Dermis microvascular lymphatic vessel endothelial cell (primary cell): ENCODE data around the gene EGFL7. TPM values are rescaled to one million over a fixed set of nuclear protein-coding genes. Genes with fewer than 3 reads are reported as not detected.

ENCODE experiments used
- DNase-seq, 2 donors: peaks; one replicate each; pipeline versions ENCODE4 v3.0.0 to v3.0.0-alpha.2; 2010; ENCODE audit warnings: low read depth in 2 of 2
- total RNA-seq: library from RNA; depleted of rRNA; stranded (reverse); fragments of >200 nt; gene quantifications from 2 replicates; pipeline ENCODE4 v1.2.1, GENCODE V29; 2014

The EGFL7 gene
- total RNA-seq, 1 donor from 2014 or later, result 330 TPM

DNA sequence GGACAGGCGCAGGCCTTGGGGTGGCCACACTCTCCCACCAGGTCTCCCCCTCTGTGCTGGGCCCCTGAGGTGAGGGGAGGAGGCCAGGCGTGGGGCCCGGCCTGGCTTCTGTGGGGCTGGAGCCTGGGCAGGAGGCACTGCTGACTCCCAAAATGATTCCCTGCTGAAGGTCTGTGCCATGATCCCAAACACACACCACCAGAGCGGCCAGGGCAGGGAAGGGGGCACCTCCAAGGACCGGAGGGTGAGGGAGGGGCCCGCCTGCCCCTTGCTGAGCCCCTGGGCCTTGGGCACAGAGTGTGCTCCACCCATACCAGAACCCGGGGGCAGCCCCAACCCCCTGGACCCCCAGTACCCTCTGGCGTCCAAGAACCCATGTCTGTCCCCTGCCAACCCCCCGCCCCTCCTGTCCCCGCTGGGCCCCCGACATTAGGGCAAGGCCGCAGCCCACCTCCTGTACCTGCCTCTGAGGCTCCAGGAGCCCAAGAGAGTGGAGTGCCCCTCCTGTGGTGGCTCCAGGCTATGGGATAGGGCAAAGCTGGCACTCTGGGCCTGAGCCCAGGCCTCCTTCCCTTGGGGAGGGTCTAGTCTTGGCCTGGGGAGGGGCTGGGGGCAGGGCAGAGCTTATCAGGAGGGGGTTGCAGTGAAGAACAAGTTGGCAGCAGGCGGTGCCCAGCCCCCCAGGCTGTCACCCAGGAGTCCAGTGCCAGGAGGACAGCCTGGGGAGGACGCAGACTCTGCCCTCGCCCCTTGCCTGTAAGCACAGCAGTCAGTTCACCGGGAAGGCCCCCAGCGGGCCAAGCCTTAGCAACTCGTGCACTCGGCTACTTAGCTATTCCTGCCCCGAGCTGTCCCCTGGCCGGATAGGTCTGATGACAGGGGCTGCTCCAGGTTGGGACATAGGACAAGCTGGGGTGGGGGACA, 2.6 kb upstream of the EGFL7 start:
- DNase-seq, result no peak

DNA sequence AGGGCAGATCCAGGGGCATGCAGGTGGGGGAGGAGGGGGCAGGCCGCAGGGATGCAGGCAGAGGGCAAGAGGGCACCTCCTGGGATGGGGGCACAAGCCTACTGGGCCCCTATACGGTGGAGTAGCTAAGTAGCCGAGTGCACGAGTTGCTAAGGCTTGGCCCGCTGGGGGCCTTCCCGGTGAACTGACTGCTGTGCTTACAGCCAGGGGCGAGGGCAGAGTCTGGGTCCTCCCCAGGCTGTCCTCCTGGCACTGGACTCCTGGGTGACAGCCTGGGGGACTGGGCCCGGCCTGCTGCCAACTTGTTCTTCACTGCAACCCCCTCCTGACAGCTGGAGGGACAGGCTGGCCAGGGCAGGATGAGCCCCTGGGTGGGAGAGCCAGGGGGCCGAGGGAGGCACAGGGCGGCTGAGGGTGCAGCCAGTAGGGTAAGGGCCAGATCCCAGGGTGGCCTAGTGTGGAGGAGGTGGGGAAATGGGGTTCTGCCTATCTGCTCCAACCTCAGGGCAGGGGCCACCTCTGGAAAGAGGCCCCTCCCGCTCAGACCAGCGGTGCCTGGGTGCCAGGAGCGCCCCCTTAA, 1.7 kb upstream of the EGFL7 start:
- DNase-seq, result no peak

DNA sequence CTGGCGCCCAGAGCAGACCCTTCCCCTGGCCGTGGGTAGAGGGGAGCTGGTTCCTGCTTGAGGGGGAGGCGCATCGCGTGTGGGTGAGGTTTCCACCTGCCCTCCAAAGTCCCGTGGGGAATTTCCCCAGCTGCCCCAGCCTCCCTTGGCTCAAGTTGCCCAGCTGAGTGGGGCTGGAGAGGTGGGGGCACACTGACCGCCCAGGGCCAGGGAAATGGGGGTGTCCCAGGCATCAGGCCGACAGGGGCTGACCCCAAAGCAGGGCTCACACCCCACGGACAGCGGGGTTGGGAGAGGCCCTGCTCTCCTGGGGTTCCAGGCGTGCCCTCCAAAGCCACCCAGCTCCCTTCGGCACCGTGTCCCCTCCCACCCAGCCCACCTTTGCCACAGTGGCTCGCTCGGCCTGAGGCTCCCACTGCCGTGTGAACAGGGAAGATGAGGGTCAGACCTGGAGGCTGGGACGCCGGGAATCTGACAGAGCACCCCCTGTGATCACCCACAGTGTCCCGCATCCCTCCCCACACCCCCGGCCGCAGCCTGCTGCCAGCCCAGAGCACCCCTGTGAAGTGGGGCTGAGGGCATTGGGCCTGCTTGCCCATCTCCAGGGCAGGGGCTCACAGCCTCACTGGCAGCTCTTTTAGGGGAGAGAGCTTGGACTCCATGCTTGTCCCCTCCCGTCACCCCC, 933 bp upstream of the EGFL7 start:
- peak in 1 of 2 donors; percentile 52 for DNase-seq

DNA sequence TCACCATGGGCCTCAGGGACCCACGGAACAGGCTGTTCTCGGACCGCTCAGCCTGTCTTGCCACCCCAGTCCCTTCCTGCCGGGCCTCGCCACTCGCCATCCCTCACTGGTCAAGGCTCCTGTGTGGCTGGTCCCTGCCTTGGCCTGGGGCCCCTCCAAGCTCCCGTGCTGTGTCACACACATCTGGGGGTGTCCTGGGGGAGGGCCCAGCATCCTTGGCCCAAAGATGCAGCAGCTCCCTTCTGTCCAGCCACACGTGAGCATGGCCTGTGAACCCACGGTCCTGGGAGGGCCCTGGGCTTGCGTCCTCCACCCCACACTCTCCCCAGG, 425 bp upstream of the EGFL7 start:
- DNase-seq, result peak in 1 of 2 donors; percentile 39

DNA sequence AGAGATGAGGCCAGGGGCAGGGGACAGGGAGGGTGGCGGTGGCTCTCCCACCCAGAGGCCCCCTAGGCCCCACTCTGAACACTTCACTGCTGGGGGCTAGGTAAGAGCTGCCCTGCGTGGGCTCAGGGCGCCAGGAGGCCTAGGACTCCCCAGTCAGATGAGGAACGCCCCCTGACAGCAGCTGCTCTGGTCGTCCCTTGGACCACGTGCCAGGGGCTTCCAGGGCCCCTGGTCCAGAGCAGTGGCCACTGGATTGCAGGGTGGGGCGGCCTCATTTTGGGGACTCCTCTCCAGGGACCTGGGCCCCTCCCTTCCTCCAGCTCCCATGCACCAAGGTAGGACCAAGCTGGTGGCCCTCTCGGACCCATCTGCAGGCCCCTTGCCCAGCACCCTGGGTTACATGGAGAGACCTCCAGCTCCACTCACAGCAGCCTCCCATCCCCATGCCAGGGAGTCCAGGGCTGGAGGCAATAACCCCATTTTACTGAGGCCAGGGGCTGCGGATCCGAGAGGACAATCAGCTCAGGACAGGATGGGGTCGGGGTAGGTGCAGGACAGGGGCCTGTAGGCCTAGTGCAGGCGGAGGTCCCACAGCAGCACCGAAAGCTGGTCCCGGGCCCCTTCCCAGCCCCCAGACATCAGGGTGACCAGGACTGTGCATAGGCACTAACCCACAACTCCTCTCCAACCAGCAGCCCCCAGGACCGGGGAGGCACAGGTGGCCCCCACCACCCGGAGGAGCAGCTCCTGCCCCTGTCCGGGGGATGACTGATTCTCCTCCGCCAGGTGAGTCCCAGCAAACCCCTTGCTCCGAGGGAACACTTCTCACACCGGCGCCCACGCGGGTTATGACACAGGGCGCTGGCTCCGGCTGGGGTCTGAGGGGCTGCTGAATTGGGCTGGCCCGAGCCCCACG, 1.5 kb downstream of the EGFL7 start:
- peak in 1 of 2 donors; percentile 42 for DNase-seq

DNA sequence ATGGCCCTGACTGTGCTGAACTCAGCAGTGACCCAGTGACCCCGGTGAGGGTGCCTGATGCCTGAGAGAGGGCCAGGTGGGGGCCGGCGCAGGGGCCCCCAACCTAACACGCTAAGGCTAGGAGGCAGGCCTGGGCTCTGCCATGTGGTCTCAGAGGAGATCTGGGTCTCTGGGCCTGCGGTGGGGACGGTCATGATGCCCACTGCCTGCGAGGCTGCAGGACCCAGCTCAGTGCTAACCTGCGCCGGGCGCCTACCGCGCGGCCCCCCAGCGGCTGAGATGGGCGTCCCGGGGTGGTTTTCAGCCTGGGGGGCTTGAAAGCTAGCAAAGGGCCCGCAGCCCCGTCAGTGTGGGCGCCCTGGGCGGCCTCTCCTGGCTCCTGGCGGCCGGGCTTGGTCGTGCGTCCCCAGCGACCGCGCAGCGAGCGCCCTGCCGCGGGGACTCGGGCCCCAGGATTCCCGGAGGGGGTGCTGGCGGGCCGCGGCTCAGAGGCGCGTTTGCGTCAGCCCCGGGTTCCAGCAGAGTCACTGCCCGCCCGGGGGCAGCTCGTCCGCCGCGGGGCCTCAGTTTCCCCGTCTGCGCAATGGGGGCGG, 2.5 kb downstream of the EGFL7 start:
- peak in 1 of 2 donors; percentile 58 for DNase-seq

DNA sequence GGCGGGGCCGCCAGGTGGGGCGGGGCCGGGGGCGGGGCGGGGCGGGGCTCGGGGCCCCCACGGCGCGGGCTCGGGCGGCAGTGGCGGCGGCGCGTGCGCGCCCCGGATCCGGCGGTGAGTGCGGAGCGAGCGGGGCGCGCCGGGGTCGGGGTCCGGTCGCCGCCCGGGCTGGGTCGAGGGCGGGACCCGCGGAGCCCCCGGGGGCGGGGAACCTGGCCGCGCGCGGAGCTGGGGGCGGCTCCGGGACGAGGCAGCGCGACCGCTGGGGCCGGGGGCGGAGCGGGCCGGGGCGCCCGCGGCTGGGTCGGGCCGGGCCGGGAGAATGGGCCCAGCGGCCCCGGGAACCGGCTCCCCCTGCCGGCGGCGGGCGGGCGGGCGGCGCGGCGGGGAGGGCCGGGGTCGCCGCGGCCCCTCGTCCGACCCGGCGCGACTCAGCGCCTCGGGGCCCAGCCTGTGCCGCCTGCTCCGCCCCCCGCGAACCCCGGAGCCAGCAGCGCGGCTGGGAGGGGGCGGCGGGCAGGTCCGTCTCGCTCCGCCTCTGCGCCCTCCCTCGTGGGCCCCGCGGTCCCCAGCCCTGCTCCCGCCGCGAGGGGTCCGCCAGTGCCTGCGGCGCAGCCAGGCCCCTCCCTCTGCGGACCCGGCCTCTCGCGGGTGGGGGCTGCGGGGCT, 3.1 kb downstream of the EGFL7 start:
- DNase-seq, result peak in 1 of 2 donors; percentile 48

DNA sequence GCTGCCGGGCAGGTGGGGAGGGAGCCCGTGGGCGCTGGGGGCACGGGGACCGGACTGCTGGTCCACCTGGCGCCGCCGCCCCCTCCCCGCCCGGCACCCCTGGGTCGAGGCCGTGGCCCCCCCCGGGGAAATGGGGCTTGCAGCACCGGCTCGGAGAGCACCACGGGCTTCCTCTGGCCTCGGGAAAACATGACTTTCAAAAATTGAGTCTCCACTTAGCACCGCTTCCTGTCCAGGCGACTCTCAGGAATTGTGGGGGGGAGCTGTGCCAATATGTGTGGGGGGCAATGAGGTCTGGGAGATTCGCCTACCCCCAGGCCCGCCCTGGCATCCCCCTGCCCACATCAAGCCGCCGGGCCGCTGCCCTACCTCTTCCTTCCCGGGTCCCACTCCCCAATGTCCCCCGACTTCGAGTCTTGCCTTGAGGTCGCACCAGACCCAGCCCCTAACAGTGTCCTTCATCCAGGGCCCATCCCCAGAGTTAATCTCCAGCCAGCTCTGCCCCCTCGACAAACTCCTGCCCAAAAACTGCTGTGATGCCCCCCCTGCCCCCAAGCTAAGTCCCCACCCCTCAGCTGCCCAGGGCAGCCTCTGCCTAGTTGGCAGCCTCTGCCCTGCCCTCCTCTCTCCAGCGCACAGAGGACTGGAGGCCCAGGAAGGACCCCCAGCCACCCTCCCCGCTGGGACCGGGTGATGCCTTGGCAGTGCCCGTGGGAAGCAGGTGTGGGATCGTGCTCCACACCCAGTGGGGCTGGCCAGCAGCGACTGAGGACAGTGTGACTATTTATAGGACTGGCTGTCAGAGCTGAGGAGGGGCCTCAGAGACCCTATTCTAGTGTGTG, 3.9 kb downstream of the EGFL7 start:
- DNase-seq, result peak in 1 of 2 donors; percentile 55

DNA sequence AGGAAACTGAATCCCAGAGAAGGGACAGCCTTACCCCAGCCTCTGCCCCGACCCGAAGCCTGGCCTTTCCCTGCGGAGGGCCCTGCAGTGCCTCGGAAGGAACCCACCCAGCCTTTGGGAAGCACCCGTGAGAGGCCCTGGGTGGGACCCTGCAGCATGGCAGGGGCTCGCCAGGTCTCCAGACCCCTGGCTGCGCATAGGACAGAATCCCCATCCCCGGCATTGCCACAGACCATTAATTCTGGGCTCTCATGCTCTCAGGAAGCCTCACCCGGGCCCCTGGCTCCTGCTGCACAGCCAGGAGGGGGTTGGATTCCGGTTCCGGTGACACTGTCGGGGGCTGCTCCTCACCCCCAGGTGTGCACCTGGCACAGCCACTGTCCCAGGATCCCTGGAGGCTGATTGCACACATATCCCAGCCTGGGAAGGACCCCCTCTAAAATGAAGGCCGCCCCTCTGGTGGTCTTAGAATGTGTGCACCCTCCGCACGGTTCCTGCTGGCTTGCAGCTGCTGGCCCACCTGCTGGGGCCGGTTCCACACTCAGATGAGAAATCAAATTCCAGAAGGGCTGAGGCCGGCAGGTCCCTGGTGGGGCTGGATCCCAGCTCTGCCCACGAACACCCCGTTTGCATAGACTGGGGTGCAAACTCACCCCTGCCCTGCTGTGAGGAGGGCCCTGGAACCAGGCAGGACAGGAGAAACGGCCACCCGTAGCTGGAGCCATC, 4.7 kb downstream of the EGFL7 start:
- peak in 1 of 2 donors; percentile 28 for DNase-seq

DNA sequence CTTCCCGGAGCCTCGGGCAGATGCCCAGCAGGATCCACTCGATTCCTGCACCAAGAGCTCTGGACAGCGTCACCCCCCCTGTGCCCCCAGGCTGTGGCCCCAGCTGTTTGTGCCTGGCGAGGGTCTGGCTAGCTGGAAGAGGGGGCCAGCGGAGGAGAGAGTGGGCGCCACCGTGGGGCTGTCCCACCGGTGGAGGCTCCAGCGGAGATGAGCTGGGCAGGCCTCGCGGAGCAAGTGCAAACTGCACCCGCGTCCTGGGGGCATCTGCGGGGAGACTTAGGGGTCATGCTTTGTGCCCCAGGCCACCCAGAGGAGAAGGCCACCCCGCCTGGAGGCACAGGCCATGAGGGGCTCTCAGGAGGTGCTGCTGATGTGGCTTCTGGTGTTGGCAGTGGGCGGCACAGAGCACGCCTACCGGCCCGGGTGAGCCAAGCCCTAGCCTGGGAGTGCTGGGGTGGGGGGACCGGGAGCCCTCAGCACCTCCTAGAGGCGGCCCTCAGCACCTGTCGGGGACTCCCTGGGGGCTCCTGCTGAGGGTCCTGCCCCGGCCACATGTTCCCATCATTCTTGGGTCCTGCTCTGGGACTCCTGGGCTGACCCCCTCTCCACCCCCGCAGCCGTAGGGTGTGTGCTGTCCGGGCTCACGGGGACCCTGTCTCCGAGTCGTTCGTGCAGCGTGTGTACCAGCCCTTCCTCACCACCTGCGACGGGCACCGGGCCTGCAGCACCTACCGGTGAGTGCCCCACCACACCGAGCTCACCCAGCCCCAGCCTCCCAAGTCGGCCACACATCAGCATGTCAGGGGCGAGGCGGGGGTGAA, 5.4 kb downstream of the EGFL7 start:
- peak in 1 of 2 donors; percentile 52 for DNase-seq

DNA sequence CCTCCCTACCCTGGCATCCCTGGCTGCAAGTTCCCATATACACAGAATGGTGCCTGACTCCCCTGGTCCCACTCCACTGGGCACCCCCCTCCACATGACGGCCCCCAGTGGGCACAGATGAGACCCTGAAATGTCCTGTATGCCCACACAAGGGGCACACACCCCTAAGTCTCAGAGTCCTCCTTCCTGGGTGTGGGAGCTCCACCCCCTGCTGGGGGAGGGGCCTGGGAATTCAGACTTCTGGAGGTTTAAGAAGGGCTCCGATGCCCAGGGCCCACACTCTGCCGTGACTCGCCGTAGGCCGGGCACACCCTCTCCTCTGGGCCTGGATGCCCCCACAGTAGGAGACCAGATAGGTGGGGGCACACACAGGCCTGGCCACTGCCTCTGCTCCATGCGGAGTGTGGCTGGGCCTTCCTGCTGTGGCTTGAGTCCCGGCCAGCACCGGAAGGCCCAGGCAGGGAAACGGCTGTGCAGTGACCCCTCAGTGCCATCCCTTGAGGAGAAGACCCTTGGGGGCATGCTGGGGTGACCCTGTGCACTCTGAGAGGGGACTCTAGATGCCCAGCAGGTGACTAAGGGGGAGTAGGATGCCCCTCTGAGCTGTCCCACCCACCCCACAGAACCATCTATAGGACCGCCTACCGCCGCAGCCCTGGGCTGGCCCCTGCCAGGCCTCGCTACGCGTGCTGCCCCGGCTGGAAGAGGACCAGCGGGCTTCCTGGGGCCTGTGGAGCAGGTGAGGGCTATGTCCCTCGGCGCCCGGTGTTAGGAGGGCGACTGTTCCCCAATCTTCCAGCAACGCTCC, 6.5 kb downstream of the EGFL7 start:
- DNase-seq, result peak in 1 of 2 donors; percentile 55

DNA sequence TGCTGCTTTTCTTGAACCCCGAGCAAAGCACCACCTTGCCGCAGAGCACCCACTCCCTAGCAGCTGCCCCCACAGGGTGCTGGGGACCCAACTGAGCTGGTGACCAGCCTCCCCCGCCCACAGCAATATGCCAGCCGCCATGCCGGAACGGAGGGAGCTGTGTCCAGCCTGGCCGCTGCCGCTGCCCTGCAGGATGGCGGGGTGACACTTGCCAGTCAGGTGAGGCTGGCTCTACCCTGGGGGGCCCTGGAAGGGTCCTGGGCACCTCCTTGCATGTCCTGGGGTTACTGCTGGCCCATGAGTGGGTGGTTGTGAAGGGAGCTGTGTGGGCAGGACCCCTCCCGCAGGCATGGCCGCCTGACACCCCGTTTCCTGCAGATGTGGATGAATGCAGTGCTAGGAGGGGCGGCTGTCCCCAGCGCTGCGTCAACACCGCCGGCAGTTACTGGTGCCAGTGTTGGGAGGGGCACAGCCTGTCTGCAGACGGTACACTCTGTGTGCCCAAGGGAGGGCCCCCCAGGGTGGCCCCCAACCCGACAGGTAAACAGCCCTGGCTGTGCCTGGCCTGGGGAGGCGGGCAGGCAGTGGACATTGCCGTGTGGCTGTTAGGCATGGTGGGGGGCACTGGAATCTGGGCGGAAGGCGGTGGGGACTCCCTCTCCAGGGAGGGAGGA, 7.2 kb downstream of the EGFL7 start:
- peak in 1 of 2 donors; percentile 42 for DNase-seq

DNA sequence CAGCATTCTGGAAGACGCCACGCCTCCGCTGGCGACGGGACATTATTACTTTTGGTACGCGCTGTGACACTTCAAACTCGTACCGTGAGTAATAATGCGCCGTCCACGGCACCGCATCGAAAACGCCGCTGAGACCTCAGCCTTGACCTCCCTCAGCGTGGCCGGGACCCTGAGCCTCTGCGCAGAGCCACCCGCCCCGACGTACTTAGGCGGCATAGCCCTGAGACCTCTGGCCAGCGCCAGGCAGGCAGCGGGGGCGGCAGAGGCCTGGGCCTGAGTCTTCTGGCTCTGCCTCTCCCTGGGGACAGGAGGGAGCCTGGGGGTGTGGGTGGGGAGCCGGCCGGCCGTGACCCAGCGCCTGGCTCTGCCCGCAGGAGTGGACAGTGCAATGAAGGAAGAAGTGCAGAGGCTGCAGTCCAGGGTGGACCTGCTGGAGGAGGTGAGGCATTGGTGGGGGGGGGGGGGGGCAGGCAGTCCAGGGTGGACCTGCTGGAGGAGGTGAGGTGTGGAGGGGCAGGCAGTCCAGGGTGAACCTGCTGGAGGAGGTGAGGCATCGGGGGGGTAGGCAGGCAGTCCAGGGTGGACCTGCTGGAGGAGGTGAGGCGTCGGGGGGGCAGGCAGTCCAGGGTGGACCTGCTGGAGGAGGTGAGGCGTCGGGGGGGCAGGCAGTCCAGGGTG, 8.0 kb downstream of the EGFL7 start:
- peak in 1 of 2 donors; percentile 40 for DNase-seq

DNA sequence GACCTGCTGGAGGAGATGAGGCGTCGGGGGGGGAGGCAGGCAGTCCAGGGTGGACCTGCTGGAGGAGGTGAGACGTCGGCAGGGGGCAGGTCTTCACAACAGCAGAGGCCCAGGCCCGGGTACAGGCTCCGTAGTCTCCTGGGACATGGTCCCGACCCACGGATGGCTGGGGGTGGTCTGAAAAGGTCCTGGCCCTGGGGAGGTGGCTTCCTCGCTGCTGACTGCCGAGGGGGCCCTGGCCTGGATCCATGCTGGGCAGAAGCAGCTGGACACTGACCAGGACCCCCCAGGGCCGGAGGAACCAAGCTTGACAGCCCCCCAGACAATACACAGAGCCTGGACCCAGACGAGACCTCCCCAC, 8.5 kb downstream of the EGFL7 start:
- peak in 1 of 2 donors; percentile 64 for DNase-seq

DNA sequence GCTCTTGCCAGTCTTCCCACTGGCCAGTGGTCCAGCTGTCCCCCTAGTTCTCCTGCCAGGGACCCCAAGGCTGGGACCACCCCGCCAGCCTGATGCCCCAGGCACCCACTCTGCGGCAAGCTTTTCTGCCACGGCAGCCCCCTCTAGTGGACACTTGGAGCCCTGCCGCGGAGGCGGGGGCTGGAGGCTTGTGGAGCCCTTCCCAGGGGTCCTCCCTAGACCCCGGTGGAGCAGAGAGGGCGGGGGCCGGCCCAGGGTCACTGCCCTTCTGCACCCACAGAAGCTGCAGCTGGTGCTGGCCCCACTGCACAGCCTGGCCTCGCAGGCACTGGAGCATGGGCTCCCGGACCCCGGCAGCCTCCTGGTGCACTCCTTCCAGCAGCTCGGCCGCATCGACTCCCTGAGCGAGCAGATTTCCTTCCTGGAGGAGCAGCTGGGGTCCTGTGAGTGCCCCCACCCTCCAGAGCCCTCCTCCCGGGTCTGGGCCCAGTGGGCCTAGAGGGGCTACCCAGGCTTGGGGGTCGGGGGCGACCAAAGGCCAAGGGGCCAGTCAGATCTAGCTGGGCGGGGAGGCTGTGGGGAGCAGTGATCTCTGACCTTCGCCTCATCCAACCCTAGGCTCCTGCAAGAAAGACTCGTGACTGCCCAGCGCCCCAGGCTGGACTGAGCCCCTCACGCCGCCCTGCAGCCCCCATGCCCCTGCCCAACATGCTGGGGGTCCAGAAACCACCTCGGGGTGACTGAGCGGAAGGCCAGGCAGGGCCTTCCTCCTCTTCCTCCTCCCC, 9.1 kb downstream of the EGFL7 start:
- peak in 1 of 2 donors; percentile 65 for DNase-seq
